Peyer's patch (tissue), 4 donors: ENCODE data around the gene FAXDC2. TPM values are rescaled to one million over a fixed set of nuclear protein-coding genes. Genes with fewer than 3 reads are reported as not detected.

Experiments
- DNase-seq, 3 donors: peaks; one replicate each; pipeline ENCODE4 v3.0.0-alpha.2; 2017 to 2019
- H3K27ac ChIP-seq, 4 donors: fragments of 200-600 bp; sonication (generic); one replicate each; pipeline ENCODE4 v1.5.1; 2016 to 2019
- H3K27me3 ChIP-seq, 2 donors: fragments of 200-600 bp; sonication (generic); one replicate each; pipeline ENCODE4 v1.5.1; 2019
- H3K36me3 ChIP-seq, 3 donors: fragments of 200-600 bp; sonication (generic); one replicate each; pipeline ENCODE4 v1.5.1; 2016 to 2019
- H3K4me1 ChIP-seq, 4 donors: fragments of 200-600 bp; sonication (generic); one replicate each; pipeline ENCODE4 v1.5.1; 2016 to 2019
- H3K4me3 ChIP-seq, 4 donors: fragments of 200-600 bp; sonication (generic); 1 replicate in 3 of 4; 2 replicates in 1 of 4; pipeline ENCODE4 v1.5.1; 2016 to 2019; ENCODE audit warnings: mild to moderate bottlenecking in 1 of 4
- H3K9me3 ChIP-seq, 4 donors: fragments of 200-600 bp; sonication (generic); one replicate each; pipeline ENCODE4 v1.5.1; 2016 to 2019; ENCODE audit warnings: mild to moderate bottlenecking in 1 of 4
- CTCF ChIP-seq, 6 experiments: fragments of 450-650 bp in 4 of 6; fragments of 200-600 bp in 2 of 6; sonication (generic) in 1 of 6; IDR thresholded peaks; one replicate each; pipeline ENCODE4 v1.5.1; 2017 to 2019; ENCODE audit warnings: antibody characterized with exemption in 6 of 6, mild to moderate bottlenecking in 3 of 6, moderate library complexity in 1 of 6
- POLR2A ChIP-seq, 2 donors: fragments of 450-650 bp; IDR thresholded peaks; one replicate each; pipeline ENCODE4 v1.5.1; 2017; ENCODE audit warnings: antibody characterized with exemption in 2 of 2, mild to moderate bottlenecking in 2 of 2, moderate library complexity in 2 of 2
- total RNA-seq, 4 donors: library from RNA; depleted of rRNA; stranded (reverse); fragments of >200 nt; gene quantifications; one replicate each; pipeline ENCODE4 v1.1.0, GENCODE V29; 2016

FAXDC2 gene
- total RNA-seq, 4 donors from 2014 or later = 16.5 to 64.2 (median 42.3) TPM

GRCh38 chr5:154895606-154896561 is 45.5 kb upstream of the FAXDC2 start:
- TF ChIP-seq POLR2A (IDR thresholded peaks at IDR 0.05) (no peak), CTCF (IDR thresholded peaks at IDR 0.05) (no peak)
- DNase-seq = no peak
- peaks cover 0 to 60% (median 0%) of the 10 kb centered on the region in 3 donors for H3K36me3 ChIP-seq

GRCh38 chr5:154893381-154893780 is 43.0 kb upstream of the FAXDC2 start:
- H3K4me3 ChIP-seq = no peak overlapping the region
- no peaks in the 10 kb centered on the region for H3K9me3 ChIP-seq
- no peaks in the 10 kb centered on the region for H3K27me3 ChIP-seq
- DNase-seq = no peak
- H3K27ac ChIP-seq = no peak overlapping the region
- TF ChIP-seq CTCF (IDR thresholded peaks at IDR 0.05) = no peak
- TF ChIP-seq POLR2A (IDR thresholded peaks at IDR 0.05) = no peak
- peaks cover 0 to 69% (median 0%) of the 10 kb centered on the region in 3 donors for H3K36me3 ChIP-seq
- H3K4me1 ChIP-seq = no peaks in the 10 kb centered on the region

More at GRCh38 chr5:154895606-154896561, 45.5 kb upstream of the FAXDC2 start:
- Histone ChIP-seq H3K9me3 (no peaks in the 10 kb centered on the region), H3K4me1 (no peaks in the 10 kb centered on the region), H3K27ac (peak overlapping the region in 1 of 4 donors; percentile 28), H3K27me3 (no peaks in the 10 kb centered on the region), H3K4me3 (no peak overlapping the region)

- Histone ChIP-seq H3K27me3 (no peaks in the 10 kb centered on the region), H3K27ac (no peak overlapping the region), H3K9me3 (no peaks in the 10 kb centered on the region), H3K4me3 (no peak overlapping the region), H3K4me1 (no peaks in the 10 kb centered on the region), H3K36me3 (peaks cover 0 to 71% (median 0%) of the 10 kb centered on the region in 3 donors)
- TF ChIP-seq CTCF (IDR thresholded peaks at IDR 0.05) (no peak), POLR2A (IDR thresholded peaks at IDR 0.05) (no peak)
- DNase-seq = no peak
These were observed 42.0 kb upstream of the FAXDC2 start for GRCh38 chr5:154892369-154892771.

- Histone ChIP-seq H3K36me3 (peaks cover 0 to 54% (median 0%) of the 10 kb centered on the region in 3 donors), H3K4me1 (no peaks in the 10 kb centered on the region), H3K4me3 (no peak overlapping the region), H3K27ac (no peak overlapping the region), H3K9me3 (peaks cover 0 to 17% (median 0%) of the 10 kb centered on the region in 4 donors), H3K27me3 (no peaks in the 10 kb centered on the region)
- TF ChIP-seq CTCF (IDR thresholded peaks at IDR 0.05) = no peak
- no peak for TF ChIP-seq POLR2A (IDR thresholded peaks at IDR 0.05)
- no peak for DNase-seq
These were observed 35.0 kb upstream of the FAXDC2 start for GRCh38 chr5:154885439-154885838.

DNA sequence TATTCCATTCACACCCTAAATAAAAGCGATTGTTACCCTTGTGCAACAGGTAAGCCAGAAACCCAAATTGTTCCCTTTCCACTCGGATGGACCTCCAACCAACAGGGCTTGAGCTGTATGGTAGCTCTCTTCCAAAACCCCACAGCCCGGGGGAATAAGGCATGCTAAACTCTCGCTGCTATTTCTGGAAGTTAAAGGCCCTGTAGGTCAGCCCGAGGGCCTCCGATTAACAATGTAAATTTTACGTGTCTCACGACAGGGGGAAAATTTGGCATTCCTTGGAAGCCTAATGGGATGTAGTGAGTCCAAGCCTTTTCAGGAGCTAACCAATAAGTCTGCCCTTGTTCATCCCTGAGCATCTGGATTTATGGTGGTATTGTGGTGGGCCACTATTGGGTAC is 34.0 kb upstream of the FAXDC2 start:
- Histone ChIP-seq H3K36me3 (peaks cover 0 to 44% (median 0%) of the 10 kb centered on the region in 3 donors), H3K27me3 (no peaks in the 10 kb centered on the region), H3K4me3 (no peak overlapping the region), H3K9me3 (peaks cover 0 to 17% (median 0%) of the 10 kb centered on the region in 4 donors), H3K27ac (no peak overlapping the region), H3K4me1 (no peaks in the 10 kb centered on the region)
- no peak for DNase-seq
- no peak for TF ChIP-seq CTCF (IDR thresholded peaks at IDR 0.05)
- TF ChIP-seq POLR2A (IDR thresholded peaks at IDR 0.05) = no peak
